PC-3 (cell line): ENCODE results near the gene NDUFA13.

ENCODE experiments used
- CTCF ChIP-seq: fragments of 300-600 bp; sonication (generic); conservative IDR thresholded peaks from 2 replicates; pipeline ENCODE4 v1.5.1; 2017; ENCODE audit warnings: antibody characterized with exemption, low read depth, mild to moderate bottlenecking, low read length
- EZH2 ChIP-seq: fragments of 300-600 bp; sonication (generic); IDR thresholded peaks from one replicate; pipeline ENCODE4 v1.6.1; 2017; ENCODE audit warnings: antibody characterized with exemption, mild to moderate bottlenecking, low read length; ENCODE audit not compliant: unreplicated experiment

- no peak for TF ChIP-seq CTCF
- TF ChIP-seq EZH2 = no peak
These were observed 26.9 kb upstream of the NDUFA13 start for GRCh38 chr19:19488875-19489690.
